Fibroblast of skin of scalp (primary cell): Measurements from ENCODE around the gene CLDND2. TPM values are rescaled to one million over a fixed set of nuclear protein-coding genes. Genes with fewer than 3 reads are reported as not detected.
"Not testable (repeated sequence)": the region's sequence is repeated elsewhere in the genome, so short reads cannot be mapped to it uniquely, and the experiment has no call there.

ENCODE experiments used
- DNase-seq: peaks from one replicate; pipeline ENCODE4 v3.0.0-alpha.2; 2013
- polyA plus RNA-seq, 2 experiments: library from polyadenylated mRNA; unstranded; fragments of 120-200 nt; gene quantifications; one replicate each; pipeline ENCODE4 v1.2.1, GENCODE V29; 2013; ENCODE audit not compliant: insufficient read length in 2 of 2

The CLDND2 gene, protein sequence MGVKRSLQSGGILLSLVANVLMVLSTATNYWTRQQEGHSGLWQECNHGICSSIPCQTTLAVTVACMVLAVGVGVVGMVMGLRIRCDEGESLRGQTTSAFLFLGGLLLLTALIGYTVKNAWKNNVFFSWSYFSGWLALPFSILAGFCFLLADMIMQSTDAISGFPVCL
- polyA plus RNA-seq (2013, experiment 1 of 2; ENCODE audit: insufficient read length) = 0.36 TPM
- 0.64 TPM for polyA plus RNA-seq (2013, experiment 2 of 2; ENCODE audit: insufficient read length)

GRCh38 chr19:51368366-51369282, at the start of gene CLDND2:
CLDND2 (minus strand) TSS chr19:51369003; CDS start chr19:51368577, 426 bp downstream.
- no peak for DNase-seq

GRCh38 chr19:51417810-51418157, 49.0 kb upstream of the CLDND2 start:
- no peak for DNase-seq

GRCh38 chr19:51417107-51417809, 48.5 kb upstream of the CLDND2 start, which contains the start of gene SIGLEC10:
SIGLEC10 (minus strand) TSS chr19:51417642; CDS start chr19:51417581, 61 bp downstream.
- no peak for DNase-seq

GRCh38 chr19:51416422-51416821, 47.6 kb upstream of the CLDND2 start:
- not testable (repeated sequence) for DNase-seq

DNA sequence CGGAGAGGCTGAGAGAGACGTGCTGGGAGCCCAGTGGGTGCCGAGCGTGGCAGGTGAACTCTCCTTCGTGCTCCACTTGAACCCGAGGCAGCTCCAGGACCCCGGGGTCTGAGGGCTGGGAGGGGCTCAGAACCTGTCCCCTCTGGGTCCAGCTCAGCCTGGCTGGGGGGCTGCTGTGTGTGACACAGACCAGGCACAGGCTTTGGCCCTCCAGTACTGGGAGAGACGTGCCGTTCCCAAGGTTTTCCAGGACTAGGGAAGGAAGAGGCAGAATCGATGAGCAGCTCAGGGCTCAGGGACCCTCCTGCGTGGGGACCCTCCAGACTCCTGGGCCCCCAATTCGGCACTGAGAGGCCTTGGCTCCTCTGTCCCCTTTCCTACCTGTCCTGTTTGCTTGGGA, 46.4 kb upstream of the CLDND2 start:
- no peak for DNase-seq

- DNase-seq = no peak
Measured at GRCh38 chr19:51410950-51411748, 42.3 kb upstream of the CLDND2 start.

DNA sequence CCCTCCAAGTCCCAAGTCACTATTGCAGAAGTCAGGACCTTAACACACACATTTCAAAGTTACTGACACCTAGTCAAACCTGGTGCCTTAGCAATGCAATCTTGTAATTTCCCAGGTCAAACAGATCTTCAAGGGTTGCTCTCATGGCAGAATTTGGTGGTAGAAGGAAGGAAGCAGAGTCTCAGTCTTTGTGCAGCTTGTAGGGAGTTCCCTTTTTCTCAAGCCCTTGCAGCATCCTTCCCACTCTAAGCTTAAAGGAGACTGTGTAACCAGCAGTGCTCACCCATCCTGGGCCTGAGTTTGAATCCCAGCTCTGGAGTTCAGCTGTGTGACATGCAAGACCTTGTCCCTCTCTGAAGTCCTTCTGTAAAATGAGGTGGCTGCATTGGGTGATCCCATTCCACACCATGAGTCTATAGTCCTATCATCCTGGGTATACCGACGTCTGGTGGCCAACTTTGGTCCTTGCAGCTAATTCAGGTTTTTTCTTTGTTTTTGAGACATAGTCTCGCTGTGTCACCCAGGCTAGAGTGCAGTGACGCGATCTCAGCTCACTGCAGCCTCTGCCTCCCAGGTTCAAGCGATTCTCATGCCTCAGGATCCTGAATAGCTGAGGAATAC, 38.8 kb upstream of the CLDND2 start:
- DNase-seq = no peak

DNA sequence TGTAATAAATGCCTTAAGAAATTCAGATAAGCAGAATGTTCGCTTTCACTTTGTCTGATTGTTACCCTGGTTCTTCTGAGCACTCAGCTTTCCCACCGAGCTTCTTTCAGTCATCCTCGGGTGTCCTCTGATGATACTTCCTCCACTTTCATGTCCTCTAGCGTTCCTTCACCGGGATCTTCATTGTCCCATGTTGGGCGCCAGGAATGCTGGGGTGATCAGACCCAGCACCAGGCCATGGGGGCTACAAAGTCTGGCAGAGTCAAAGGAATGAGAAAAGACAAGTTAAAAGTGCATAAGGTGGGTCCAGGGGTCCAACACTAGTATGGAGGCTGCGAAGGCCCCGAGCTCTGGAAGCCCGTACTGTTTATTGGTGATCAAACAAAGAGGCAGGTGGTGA, 33.3 kb upstream of the CLDND2 start:
- DNase-seq = no peak

- DNase-seq = not testable (repeated sequence)
Measured at GRCh38 chr19:51399936-51400335, 31.1 kb upstream of the CLDND2 start.

- no peak for DNase-seq
Measured at GRCh38 chr19:51399231-51399630, 30.4 kb upstream of the CLDND2 start.

DNA sequence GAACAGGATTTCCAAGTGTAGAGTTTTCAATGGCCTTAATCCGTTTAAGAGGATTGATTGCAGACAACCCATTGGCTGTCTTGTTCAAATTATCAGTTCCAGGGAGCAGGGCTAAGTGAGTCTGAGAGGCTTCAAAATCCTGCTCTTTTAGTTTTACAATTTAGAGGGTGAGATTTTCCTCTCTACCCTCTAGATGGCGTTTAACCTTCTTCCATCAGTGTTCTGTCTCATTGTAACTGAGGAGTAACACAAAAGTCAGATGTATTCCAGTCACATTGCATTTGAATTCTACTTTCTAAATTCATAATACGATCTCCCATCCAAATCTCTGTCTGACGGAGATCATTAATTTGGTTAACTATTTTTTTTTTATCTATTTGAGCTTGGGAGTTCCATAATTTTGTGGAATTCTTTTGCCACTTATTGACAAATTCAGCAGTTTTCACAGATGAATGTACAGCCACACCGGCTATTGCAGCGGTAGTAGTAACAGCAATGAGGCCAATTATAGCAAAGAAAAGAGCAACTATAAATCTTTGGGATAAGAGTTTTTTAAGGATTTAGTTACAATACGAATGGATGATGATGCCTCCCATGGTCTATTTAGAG, 29.4 kb upstream of the CLDND2 start:
- DNase-seq = peak; percentile 12

- DNase-seq = peak; percentile 55
Measured at GRCh38 chr19:51397453-51397852, 28.6 kb upstream of the CLDND2 start.

- no peak for DNase-seq
Measured at GRCh38 chr19:51396175-51396574, 27.4 kb upstream of the CLDND2 start.

DNA sequence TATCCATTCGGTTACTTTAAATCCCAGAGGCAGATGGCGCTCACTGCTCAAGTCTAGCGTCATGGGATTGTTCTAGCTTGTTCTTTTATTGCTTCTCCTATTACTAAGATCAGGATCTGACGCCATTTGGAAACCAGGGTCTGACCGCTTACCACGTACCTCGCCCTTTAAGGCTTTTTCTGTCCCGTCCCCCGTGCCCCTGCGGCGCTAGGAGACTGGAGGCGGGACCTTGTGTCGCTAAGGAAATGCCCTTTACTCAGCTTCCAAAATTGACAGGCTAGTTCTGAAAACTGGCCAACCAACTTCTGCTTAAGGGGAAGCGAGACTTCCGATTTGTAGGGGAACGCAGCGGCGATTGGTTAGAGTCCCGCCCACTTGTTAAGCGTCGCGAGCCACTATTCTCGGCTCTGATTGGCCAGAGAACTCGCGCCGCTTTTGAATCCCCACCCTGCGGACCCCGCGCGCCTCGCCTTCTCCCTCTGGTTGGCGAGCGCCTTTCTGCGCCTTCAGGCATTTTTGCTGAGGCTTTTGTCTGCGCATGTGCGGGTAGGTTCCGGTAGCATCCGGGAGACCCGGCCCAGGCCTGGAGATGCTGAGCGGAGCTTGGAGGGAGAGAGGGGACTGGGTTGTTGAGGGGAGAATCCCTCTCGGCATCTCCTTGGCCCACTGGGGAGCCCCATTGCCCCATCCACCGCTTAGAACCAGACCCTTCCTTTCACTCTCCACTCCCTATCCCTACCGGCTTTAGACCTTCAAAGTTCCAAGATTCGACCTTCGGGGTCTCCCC, 25.4 kb upstream of the CLDND2 start:
- peak; percentile 99 for DNase-seq

- no peak for DNase-seq
Measured at GRCh38 chr19:51392701-51393100, 23.9 kb upstream of the CLDND2 start.

DNA sequence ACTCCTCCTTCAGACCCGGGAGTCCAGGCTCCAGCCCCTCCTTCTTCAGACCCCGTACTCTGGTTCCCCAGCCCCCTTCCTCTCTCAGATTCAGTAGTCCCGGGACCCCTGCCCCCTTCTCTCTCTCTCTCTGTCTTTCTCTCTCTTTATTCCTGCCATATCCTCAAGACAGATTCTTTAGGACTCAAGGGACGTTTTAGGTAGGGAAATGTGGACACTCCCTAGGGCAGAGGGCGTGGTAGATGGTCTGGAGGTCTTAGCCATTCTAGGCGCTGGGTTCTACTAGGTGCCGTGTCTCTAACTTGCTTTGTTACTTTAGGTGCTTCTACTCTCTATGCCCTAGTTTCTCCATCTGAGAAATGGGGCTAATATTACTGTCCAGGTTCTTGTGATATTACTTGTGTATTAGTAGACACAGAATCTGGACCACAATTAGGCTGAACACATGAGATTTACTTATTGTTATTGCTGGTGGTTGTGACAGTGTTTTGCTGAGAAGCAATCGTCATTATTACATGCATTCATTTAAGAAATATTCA, 22.3 kb upstream of the CLDND2 start:
- DNase-seq = no peak

DNA sequence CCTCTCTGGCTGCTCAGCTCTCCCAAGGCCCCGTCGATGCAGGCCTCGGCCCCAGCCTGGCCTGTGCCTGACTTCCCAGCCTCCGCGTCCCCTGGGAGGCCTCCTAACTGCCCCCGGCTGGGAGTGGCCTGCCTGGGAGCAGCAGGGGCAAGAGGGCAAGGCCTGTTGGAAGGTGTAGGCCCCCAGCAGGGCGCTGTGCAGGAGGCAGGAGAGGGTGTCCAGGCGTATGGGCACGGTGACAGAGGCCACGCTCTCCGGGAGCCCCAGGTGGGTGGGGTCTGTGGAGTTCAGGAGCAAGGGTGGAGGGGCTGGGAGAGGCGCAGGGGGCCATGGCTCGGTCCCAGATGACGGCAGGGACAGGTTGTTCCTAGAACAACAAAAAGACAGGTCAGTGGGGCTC, 20.3 kb upstream of the CLDND2 start:
- no peak for DNase-seq

DNA sequence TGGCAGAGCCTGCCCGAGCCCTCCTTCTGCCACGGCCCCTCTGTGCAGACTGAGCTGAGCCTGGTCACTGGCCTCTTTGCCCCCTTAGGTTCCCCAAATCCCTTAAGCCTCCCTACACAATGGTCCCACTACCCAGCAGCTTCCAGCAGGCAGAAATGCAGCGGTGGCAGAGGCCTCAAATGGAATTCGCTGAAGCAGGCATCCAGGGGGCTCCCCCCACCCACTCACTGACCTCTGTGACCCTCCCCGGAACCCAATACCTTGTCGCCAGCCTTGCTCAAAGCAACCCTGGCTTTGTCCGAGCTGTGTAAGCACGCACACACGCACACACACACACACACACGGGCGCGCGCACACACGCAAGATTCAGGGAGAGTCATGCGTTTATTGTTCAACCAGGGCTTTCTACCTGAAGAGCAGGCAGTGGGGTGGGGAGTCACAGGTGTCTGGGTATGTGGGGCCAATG, 19.2 kb upstream of the CLDND2 start, which contains the start of gene LIM2:
Gene LIM2, minus strand, starts transcription at position 51 of the 466 bp plus-strand sequence. CDS start 531 bp downstream, outside the sequence.
- DNase-seq = no peak

- no peak for DNase-seq
Measured at GRCh38 chr19:51386882-51387520, 18.2 kb upstream of the CLDND2 start.
